Astrocyte (in vitro differentiated cells and primary cell): Measurements from ENCODE around the gene CFAP210. TPM values are rescaled to one million over a fixed set of nuclear protein-coding genes. Genes with fewer than 3 reads are reported as not detected.

Source experiments
- DNase-seq: peaks from one replicate; pipeline ENCODE4 v3.0.0-alpha.2; 2010; ENCODE audit warnings: low read depth
- FAIRE-seq: peaks from 2 replicates; lab custom pipeline; 2011; peaks lifted over from hg19 to GRCh38; lab: Jason Lieb, UNC
- H2AFZ ChIP-seq: 2 replicates; pipeline ENCODE4 v1.6.0; 2012; ENCODE audit warnings: low read depth, low read length, inconsistent platforms
- H3K27ac ChIP-seq: 2 replicates; pipeline ENCODE4 v1.5.1; 2011; ENCODE audit warnings: low read depth, low read length, inconsistent platforms
- H3K27me3 ChIP-seq: 2 replicates; pipeline ENCODE4 v1.6.0; 2011; ENCODE audit warnings: low read length, inconsistent platforms; ENCODE audit not compliant: insufficient read depth
- H3K36me3 ChIP-seq: 2 replicates; pipeline ENCODE4 v1.5.1; 2011; ENCODE audit warnings: low read length, inconsistent platforms; ENCODE audit not compliant: insufficient read depth
- H3K4me1 ChIP-seq: 2 replicates; pipeline ENCODE4 v1.5.1; 2011; ENCODE audit warnings: low read length, inconsistent platforms; ENCODE audit not compliant: insufficient read depth
- H3K4me2 ChIP-seq: 2 replicates; pipeline ENCODE4 v1.6.0; 2012; ENCODE audit warnings: low read length, inconsistent platforms
- H3K4me3 ChIP-seq: 2 replicates; pipeline ENCODE4 v1.5.1; 2011; ENCODE audit warnings: low read depth, mild to moderate bottlenecking, low read length, inconsistent platforms; ENCODE audit not compliant: insufficient read depth
- H3K79me2 ChIP-seq: 2 replicates; pipeline ENCODE4 v1.6.0; 2012; ENCODE audit warnings: mild to moderate bottlenecking, low read length, inconsistent platforms; ENCODE audit not compliant: insufficient read depth
- H3K9ac ChIP-seq: 2 replicates; pipeline ENCODE4 v1.6.0; 2012; ENCODE audit warnings: mild to moderate bottlenecking, low read length, inconsistent platforms
- H3K9me3 ChIP-seq: 2 replicates; pipeline ENCODE4 v1.5.1; 2012; ENCODE audit warnings: low read depth, mild to moderate bottlenecking, low read length, inconsistent platforms; ENCODE audit not compliant: insufficient read depth
- H4K20me1 ChIP-seq: 2 replicates; pipeline ENCODE4 v1.6.0; 2012; ENCODE audit warnings: low read length, inconsistent platforms; ENCODE audit not compliant: insufficient read depth
- H3K27ac Mint-ChIP-seq: one replicate; pipeline ENCODE4 v1.8.0; 2021; ENCODE audit warnings: mild to moderate bottlenecking, mixed read lengths; ENCODE audit not compliant: unreplicated experiment
- H3K27me3 Mint-ChIP-seq: one replicate; pipeline ENCODE4 v1.8.0; 2021; ENCODE audit warnings: low read depth, mixed read lengths; ENCODE audit not compliant: unreplicated experiment
- H3K36me3 Mint-ChIP-seq: one replicate; pipeline ENCODE4 v1.8.0; 2021; ENCODE audit warnings: low read depth, mixed read lengths; ENCODE audit not compliant: unreplicated experiment
- H3K4me1 Mint-ChIP-seq: one replicate; pipeline ENCODE4 v1.8.0; 2021; ENCODE audit warnings: low read depth, mixed read lengths; ENCODE audit not compliant: unreplicated experiment
- H3K4me3 Mint-ChIP-seq: one replicate; pipeline ENCODE4 v1.8.0; 2021; ENCODE audit warnings: mild to moderate bottlenecking, moderate library complexity, mixed read lengths; ENCODE audit not compliant: unreplicated experiment
- H3K9me3 Mint-ChIP-seq: one replicate; pipeline ENCODE4 v1.8.0; 2021; ENCODE audit warnings: mild to moderate bottlenecking, mixed read lengths; ENCODE audit not compliant: unreplicated experiment
- EZH2 ChIP-seq: IDR thresholded peaks from 2 replicates; pipeline ENCODE4 v1.6.1; 2012; ENCODE audit warnings: mild to moderate bottlenecking, low read length, inconsistent platforms; ENCODE audit not compliant: insufficient read depth
- total RNA-seq: library from RNA; stranded (reverse); gene quantifications from 2 replicates; pipeline ENCODE4 v1.2.1, GENCODE V29; 2021
- TF ChIP-seq, protein P1 (sequence below): IDR thresholded peaks from 2 replicates; pipeline ENCODE4 v1.5.1; 2011; ENCODE audit warnings: low read depth, mild to moderate bottlenecking, inconsistent platforms, low read length, moderate library complexity; ENCODE audit not compliant: insufficient read depth

The CFAP210 gene
- total RNA-seq, 1 donor from 2014 or later: 0.20 TPM

DNA sequence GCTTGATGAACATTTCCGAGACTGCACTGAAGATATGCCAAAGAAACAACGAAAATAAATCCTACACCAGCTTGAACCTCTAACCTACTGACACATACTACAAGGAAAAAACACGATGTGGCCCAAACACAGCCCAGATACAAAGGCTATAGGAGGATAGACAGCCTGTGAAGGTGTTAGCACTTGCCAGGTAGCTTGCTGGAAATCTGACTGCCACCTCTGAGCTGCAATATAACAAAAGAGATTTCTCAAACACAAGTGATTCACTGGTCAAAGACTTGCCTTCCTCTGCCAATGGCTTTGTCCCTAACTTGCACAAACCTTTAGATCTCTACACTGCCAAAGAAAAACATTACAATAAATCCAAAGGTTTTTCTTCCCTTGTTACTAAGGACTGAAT, 21.1 kb downstream of the CFAP210 start:
- Histone ChIP-seq H3K4me3 (no peak overlapping the region), H3K36me3 (no peaks in the 10 kb centered on the region), H2AFZ (no peak overlapping the region), H3K27me3 (no peaks in the 10 kb centered on the region), H3K4me1 (no peaks in the 10 kb centered on the region), H3K4me2 (no peak overlapping the region), H3K9me3 (no peaks in the 10 kb centered on the region), H3K9ac (no peak overlapping the region), H4K20me1 (no peaks in the 10 kb centered on the region), H3K27ac (no peak overlapping the region), H3K79me2 (no peaks in the 10 kb centered on the region)
- DNase-seq (no peak), FAIRE-seq (no peak)
- H3K9me3 Mint-ChIP-seq: no peaks in the 10 kb centered on the region
- no peaks in the 10 kb centered on the region for H3K4me1 Mint-ChIP-seq
- no peak overlapping the region for H3K4me3 Mint-ChIP-seq
- H3K36me3 Mint-ChIP-seq: no peaks in the 10 kb centered on the region
- no peaks in the 10 kb centered on the region for H3K27me3 Mint-ChIP-seq
- TF ChIP-seq, protein P1, sequence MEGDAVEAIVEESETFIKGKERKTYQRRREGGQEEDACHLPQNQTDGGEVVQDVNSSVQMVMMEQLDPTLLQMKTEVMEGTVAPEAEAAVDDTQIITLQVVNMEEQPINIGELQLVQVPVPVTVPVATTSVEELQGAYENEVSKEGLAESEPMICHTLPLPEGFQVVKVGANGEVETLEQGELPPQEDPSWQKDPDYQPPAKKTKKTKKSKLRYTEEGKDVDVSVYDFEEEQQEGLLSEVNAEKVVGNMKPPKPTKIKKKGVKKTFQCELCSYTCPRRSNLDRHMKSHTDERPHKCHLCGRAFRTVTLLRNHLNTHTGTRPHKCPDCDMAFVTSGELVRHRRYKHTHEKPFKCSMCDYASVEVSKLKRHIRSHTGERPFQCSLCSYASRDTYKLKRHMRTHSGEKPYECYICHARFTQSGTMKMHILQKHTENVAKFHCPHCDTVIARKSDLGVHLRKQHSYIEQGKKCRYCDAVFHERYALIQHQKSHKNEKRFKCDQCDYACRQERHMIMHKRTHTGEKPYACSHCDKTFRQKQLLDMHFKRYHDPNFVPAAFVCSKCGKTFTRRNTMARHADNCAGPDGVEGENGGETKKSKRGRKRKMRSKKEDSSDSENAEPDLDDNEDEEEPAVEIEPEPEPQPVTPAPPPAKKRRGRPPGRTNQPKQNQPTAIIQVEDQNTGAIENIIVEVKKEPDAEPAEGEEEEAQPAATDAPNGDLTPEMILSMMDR: no peak
- TF ChIP-seq EZH2: no peak
- no peak overlapping the region for H3K27ac Mint-ChIP-seq

DNA sequence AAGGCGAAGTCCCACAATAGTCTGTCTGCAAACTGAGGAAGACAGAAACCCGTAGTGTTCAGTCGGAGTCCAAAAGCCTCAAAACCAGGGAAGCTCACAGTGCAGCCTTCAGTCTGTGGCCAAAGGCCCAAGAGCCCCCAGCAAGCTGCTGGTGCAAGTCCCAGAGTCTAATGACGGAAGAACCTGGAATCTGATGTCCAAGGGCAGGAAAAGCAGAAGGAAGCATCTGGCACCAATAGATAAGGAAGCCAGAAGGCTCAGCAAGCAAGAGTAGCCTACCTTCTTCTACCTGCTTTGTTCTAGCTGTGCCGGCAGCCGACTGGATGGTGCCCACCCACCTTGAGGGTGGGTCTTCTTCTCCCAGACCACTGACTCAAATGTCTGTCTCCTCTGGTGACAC, 21.8 kb downstream of the CFAP210 start:
- TF ChIP-seq EZH2: no peak
- TF ChIP-seq, protein P1: no peak
- FAIRE-seq: no peak

DNA sequence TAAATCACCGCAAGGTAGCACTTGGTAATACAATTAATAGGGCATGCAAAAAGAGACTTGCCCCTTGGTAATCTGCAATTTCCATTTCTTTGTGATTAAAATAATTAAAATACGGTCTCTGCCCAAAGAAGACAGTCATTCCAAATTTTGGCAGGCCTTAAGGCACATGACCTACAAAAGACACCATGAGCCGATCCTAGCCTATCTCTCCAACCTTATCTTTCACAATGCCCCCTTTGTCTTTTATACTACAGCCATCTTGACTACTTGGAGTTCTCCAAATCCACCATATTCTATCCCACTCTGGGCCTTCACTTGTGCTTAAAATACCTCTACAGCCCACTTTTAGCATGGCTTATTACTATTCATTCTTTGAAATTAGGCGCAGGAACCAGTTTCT, 23.3 kb downstream of the CFAP210 start:
- H3K27me3 Mint-ChIP-seq: no peaks in the 10 kb centered on the region
- no peaks in the 10 kb centered on the region for H3K4me1 Mint-ChIP-seq
- no peak overlapping the region for H3K4me2 ChIP-seq
- H3K27ac Mint-ChIP-seq: no peak overlapping the region
- H3K36me3 ChIP-seq: no peaks in the 10 kb centered on the region
- TF ChIP-seq EZH2: no peak
- TF ChIP-seq, protein P1: no peak
- no peaks in the 10 kb centered on the region for H3K27me3 ChIP-seq
- no peaks in the 10 kb centered on the region for H3K4me1 ChIP-seq
- no peak overlapping the region for H3K9ac ChIP-seq
- DNase-seq (no peak), FAIRE-seq (no peak)
- no peak overlapping the region for H3K27ac ChIP-seq
- H3K79me2 ChIP-seq: no peaks in the 10 kb centered on the region
- H2AFZ ChIP-seq: no peak overlapping the region
- H3K4me3 Mint-ChIP-seq: no peak overlapping the region
- H3K9me3 ChIP-seq: no peaks in the 10 kb centered on the region
- no peak overlapping the region for H3K4me3 ChIP-seq
- no peaks in the 10 kb centered on the region for H3K9me3 Mint-ChIP-seq
- no peaks in the 10 kb centered on the region for H4K20me1 ChIP-seq
- H3K36me3 Mint-ChIP-seq: no peaks in the 10 kb centered on the region

More for the DNA sequence above, 21.8 kb downstream of the CFAP210 start:
- Histone ChIP-seq H2AFZ (no peak overlapping the region), H3K36me3 (no peaks in the 10 kb centered on the region), H3K27me3 (no peaks in the 10 kb centered on the region), H3K9me3 (no peaks in the 10 kb centered on the region), H3K79me2 (no peaks in the 10 kb centered on the region), H3K4me1 (no peaks in the 10 kb centered on the region), H3K9ac (no peak overlapping the region), H4K20me1 (no peaks in the 10 kb centered on the region), H3K4me3 (no peak overlapping the region), H3K27ac (no peak overlapping the region), H3K4me2 (no peak overlapping the region)
- Mint-ChIP-seq H3K4me1 (no peaks in the 10 kb centered on the region), H3K4me3 (no peak overlapping the region), H3K36me3 (no peaks in the 10 kb centered on the region), H3K27me3 (no peaks in the 10 kb centered on the region), H3K27ac (no peak overlapping the region), H3K9me3 (no peaks in the 10 kb centered on the region)
- no peak for DNase-seq
